Testis (tissue), 2 donors: ENCODE measurements around the gene AFM.

Source experiments
- CTCF ChIP-seq, 3 experiments: fragments of 450-650 bp in 2 of 3; fragments of 200-600 bp in 1 of 3; sonication (generic) in 1 of 3; IDR thresholded peaks; one replicate each; pipeline ENCODE4 v1.5.1; 2016 to 2019; ENCODE audit warnings: antibody characterized with exemption in 3 of 3, mild to moderate bottlenecking in 2 of 3, moderate library complexity in 1 of 3
- POLR2A ChIP-seq: fragments of 450-650 bp; IDR thresholded peaks from one replicate; pipeline ENCODE4 v1.6.1; 2017; ENCODE audit warnings: antibody characterized with exemption, mild to moderate bottlenecking, moderate library complexity

- TF ChIP-seq POLR2A, result no peak
- no peak for TF ChIP-seq CTCF (IDR thresholded peaks at IDR 0.05)
Measured at GRCh38 chr4:73433140-73433539, 48.4 kb upstream of the AFM start.
